ENCODE results near the gene DYNLT1.

DNA sequence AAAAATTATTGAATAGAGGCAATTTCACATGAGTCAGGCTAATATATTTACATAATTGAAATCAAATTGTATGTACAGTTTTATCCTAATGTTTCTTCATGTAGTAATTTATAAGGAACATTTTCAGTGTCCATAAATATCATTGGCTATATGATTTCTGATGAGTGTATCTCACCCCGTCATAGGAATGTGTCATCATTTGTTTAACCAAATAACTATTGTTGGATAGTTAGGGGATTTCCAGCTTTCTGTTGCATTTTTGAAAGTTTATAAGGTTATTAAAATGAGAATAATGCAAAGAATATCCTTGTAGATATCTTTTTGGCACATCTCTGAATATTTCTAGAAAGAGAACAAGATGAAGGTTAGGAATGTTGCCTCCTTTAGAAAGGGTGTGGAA, 44.3 kb upstream of the DYNLT1 start:
- TF ChIP-seq, protein P1, sequence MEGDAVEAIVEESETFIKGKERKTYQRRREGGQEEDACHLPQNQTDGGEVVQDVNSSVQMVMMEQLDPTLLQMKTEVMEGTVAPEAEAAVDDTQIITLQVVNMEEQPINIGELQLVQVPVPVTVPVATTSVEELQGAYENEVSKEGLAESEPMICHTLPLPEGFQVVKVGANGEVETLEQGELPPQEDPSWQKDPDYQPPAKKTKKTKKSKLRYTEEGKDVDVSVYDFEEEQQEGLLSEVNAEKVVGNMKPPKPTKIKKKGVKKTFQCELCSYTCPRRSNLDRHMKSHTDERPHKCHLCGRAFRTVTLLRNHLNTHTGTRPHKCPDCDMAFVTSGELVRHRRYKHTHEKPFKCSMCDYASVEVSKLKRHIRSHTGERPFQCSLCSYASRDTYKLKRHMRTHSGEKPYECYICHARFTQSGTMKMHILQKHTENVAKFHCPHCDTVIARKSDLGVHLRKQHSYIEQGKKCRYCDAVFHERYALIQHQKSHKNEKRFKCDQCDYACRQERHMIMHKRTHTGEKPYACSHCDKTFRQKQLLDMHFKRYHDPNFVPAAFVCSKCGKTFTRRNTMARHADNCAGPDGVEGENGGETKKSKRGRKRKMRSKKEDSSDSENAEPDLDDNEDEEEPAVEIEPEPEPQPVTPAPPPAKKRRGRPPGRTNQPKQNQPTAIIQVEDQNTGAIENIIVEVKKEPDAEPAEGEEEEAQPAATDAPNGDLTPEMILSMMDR (IDR thresholded peaks at IDR 0.05): no peak
- no peak for TF ChIP-seq POLR2A (IDR thresholded peaks at IDR 0.05)

All from ovary (tissue), 3 donors.